ENCODE measurements around the gene C1orf198.

Gene C1orf198

GRCh38 chr1:230808281-230808872 lies 59.9 kb downstream of the C1orf198 start:
- TF ChIP-seq CTCF (IDR thresholded peaks at IDR 0.05; ENCODE audit: extremely low read depth, missing control alignments): no peak
- DNase-seq (ENCODE audit: low spot score): no peak

- DNase-seq (ENCODE audit: low spot score): no peak
- no peak for TF ChIP-seq CTCF (IDR thresholded peaks at IDR 0.05; ENCODE audit: extremely low read depth, missing control alignments)
Observed at GRCh38 chr1:230807561-230808280, 60.6 kb downstream of the C1orf198 start.

GRCh38 chr1:230807029-230807428 lies 61.3 kb downstream of the C1orf198 start:
- no peak for DNase-seq (ENCODE audit: low spot score)
- TF ChIP-seq CTCF (IDR thresholded peaks at IDR 0.05; ENCODE audit: extremely low read depth, missing control alignments): no peak

- no peak for DNase-seq (ENCODE audit: low spot score)
- TF ChIP-seq CTCF (IDR thresholded peaks at IDR 0.05; ENCODE audit: extremely low read depth, missing control alignments): no peak
Observed at GRCh38 chr1:230806552-230806951, 61.8 kb downstream of the C1orf198 start.

GRCh38 chr1:230804396-230804795 lies 63.9 kb downstream of the C1orf198 start:
- DNase-seq (ENCODE audit: low spot score): no peak
- no peak for TF ChIP-seq CTCF (IDR thresholded peaks at IDR 0.05; ENCODE audit: extremely low read depth, missing control alignments)

- no peak for DNase-seq (ENCODE audit: low spot score)
- no peak for TF ChIP-seq CTCF (IDR thresholded peaks at IDR 0.05; ENCODE audit: extremely low read depth, missing control alignments)
Observed at GRCh38 chr1:230800891-230801840, 67.2 kb downstream of the C1orf198 start.

- DNase-seq (ENCODE audit: low spot score): no peak
- TF ChIP-seq CTCF (IDR thresholded peaks at IDR 0.05; ENCODE audit: extremely low read depth, missing control alignments): no peak
Observed at GRCh38 chr1:230798491-230798890, 69.8 kb downstream of the C1orf198 start.

All from GM20000 (cell line).